SU-DHL-6 (cell line): ENCODE measurements around the gene MCOLN3.

Experiments used
- H2AFZ ChIP-seq: fragments of 200-600 bp; sonication (generic); 2 replicates; pipeline ENCODE4 v1.6.1; 2014; ENCODE audit warnings: low read depth, mild to moderate bottlenecking, moderate library complexity, mixed read lengths, antibody characterized with exemption, low read length; ENCODE audit not compliant: severe bottlenecking
- H3F3A ChIP-seq: fragments of 200-600 bp; shearing (Covaris generic); 2 replicates; pipeline ENCODE4 v1.6.0; 2016; ENCODE audit warnings: antibody characterized with exemption, mild to moderate bottlenecking; ENCODE audit not compliant: insufficient read depth
- H3K27ac ChIP-seq: fragments of 200-600 bp; sonication (generic); 2 replicates; pipeline ENCODE4 v1.5.1; 2016; ENCODE audit warnings: low read depth, mild to moderate bottlenecking, low read length, moderate library complexity, mixed read lengths
- H3K27me3 ChIP-seq: fragments of 200-600 bp; sonication (generic), shearing (Covaris generic); 2 replicates; pipeline ENCODE4 v1.6.0; 2014; ENCODE audit warnings: mild to moderate bottlenecking, low read length
- H3K36me3 ChIP-seq: fragments of 200-600 bp; sonication (generic); 2 replicates; pipeline ENCODE4 v1.6.1; 2014; ENCODE audit warnings: mild to moderate bottlenecking, low read length, mixed read lengths
- H3K4me2 ChIP-seq: fragments of 300-600, 200-600 bp; shearing (Covaris generic), sonication (generic); 2 replicates; pipeline ENCODE4 v1.6.0; 2014; ENCODE audit warnings: low read length, low read depth, mild to moderate bottlenecking; ENCODE audit not compliant: poor library complexity, severe bottlenecking
- H3K4me3 ChIP-seq: fragments of 200-600 bp; sonication (generic); 2 replicates; pipeline ENCODE4 v1.5.1; 2014; ENCODE audit warnings: antibody characterized with exemption, low read length, mild to moderate bottlenecking, mixed read lengths; ENCODE audit not compliant: insufficient read depth, poor library complexity, severe bottlenecking
- H3K79me2 ChIP-seq: fragments of 200-600 bp; sonication (generic); 2 replicates; pipeline ENCODE4 v1.6.1; 2014; ENCODE audit warnings: mild to moderate bottlenecking, low read length, moderate library complexity; ENCODE audit not compliant: insufficient read depth
- H3K9ac ChIP-seq: fragments of 200-600 bp; sonication (generic); 2 replicates; pipeline ENCODE4 v1.7.0; 2014; ENCODE audit warnings: mild to moderate bottlenecking, low read length
- H3K9me2 ChIP-seq: fragments of 200-600 bp; sonication (generic); replicated peaks from 2 replicates; pipeline ENCODE4 v1.6.1; 2014; ENCODE audit warnings: low read length; ENCODE audit not compliant: insufficient read depth
- H3K9me3 ChIP-seq: fragments of 200-600 bp; sonication (generic); 2 replicates; pipeline ENCODE4 v1.6.1; 2014; ENCODE audit warnings: low read length, mixed read lengths; ENCODE audit not compliant: insufficient read depth
- H4K20me1 ChIP-seq: fragments of 200-600 bp; sonication (generic); 2 replicates; pipeline ENCODE4 v1.6.1; 2014; ENCODE audit warnings: low read depth, mild to moderate bottlenecking, antibody characterized with exemption, low read length, moderate library complexity, mixed read lengths
- CTCF ChIP-seq: fragments of 200-600 bp; sonication (generic); IDR thresholded peaks from one replicate; pipeline ENCODE4 v1.5.1; 2017; ENCODE audit warnings: antibody characterized with exemption, mild to moderate bottlenecking, low read length, moderate library complexity; ENCODE audit not compliant: insufficient read depth, poor library complexity, severe bottlenecking
- EZH2phosphoT487 ChIP-seq: fragments of 200-600 bp; sonication (generic), shearing (Covaris generic); conservative IDR thresholded peaks from 2 replicates; pipeline ENCODE4 v1.6.1; 2018; ENCODE audit warnings: mild to moderate bottlenecking, antibody characterized with exemption, low read length, moderate library complexity, mixed read lengths

MCOLN3 gene

GRCh38 chr1:85048296-85049064, at the start of gene MCOLN3:
Gene MCOLN3, minus strand, starts transcription at chr1:85048500. Its CDS starts 3,140 bp downstream, at chr1:85045360.
- no peaks in the 10 kb centered on the region for H3K9me3 ChIP-seq
- H3K27me3 ChIP-seq: no peaks in the 10 kb centered on the region
- H3K27ac ChIP-seq: no peak within 1 kb of the TSS
- peak within 1 kb of the TSS; percentile 99 for H2AFZ ChIP-seq
- no peaks in the 10 kb centered on the region for H3K79me2 ChIP-seq
- H4K20me1 ChIP-seq: no peaks in the 10 kb centered on the region
- H3K4me2 ChIP-seq: peak within 1 kb of the TSS; percentile 86
- TF ChIP-seq EZH2phosphoT487 (peak; percentile 98), CTCF (no peak)
- H3K9me2 ChIP-seq: no peaks in the 10 kb centered on the region
- peak within 1 kb of the TSS; percentile 59 for H3K9ac ChIP-seq
- no peaks in the 10 kb centered on the region for H3F3A ChIP-seq
- H3K4me3 ChIP-seq: peak within 1 kb of the TSS; percentile 56
- H3K36me3 ChIP-seq: no peaks in the 10 kb centered on the region

- Histone ChIP-seq H4K20me1 (no peaks in the 10 kb centered on the region), H3K9ac (no peak overlapping the region), H3K4me3 (no peak overlapping the region), H2AFZ (no peak overlapping the region), H3F3A (no peaks in the 10 kb centered on the region), H3K27me3 (no peaks in the 10 kb centered on the region), H3K27ac (no peak overlapping the region), H3K9me2 (no peaks in the 10 kb centered on the region), H3K4me2 (no peak overlapping the region), H3K9me3 (no peaks in the 10 kb centered on the region), H3K79me2 (no peaks in the 10 kb centered on the region), H3K36me3 (no peaks in the 10 kb centered on the region)
- no peak for TF ChIP-seq CTCF
- TF ChIP-seq EZH2phosphoT487: no peak
Observed at GRCh38 chr1:85093644-85094043, 45.3 kb upstream of the MCOLN3 start.

- Histone ChIP-seq H4K20me1 (no peaks in the 10 kb centered on the region), H3K27ac (no peak overlapping the region), H3K36me3 (no peaks in the 10 kb centered on the region), H3K4me3 (no peak overlapping the region), H3K27me3 (no peaks in the 10 kb centered on the region), H3K4me2 (peak overlapping the region; percentile 13), H3K79me2 (no peaks in the 10 kb centered on the region), H3K9me2 (no peaks in the 10 kb centered on the region), H3K9me3 (no peaks in the 10 kb centered on the region), H3K9ac (no peak overlapping the region), H3F3A (no peaks in the 10 kb centered on the region), H2AFZ (peak overlapping the region; percentile 78)
- TF ChIP-seq EZH2phosphoT487 (no peak), CTCF (no peak)
Observed at GRCh38 chr1:85091671-85092280, 43.5 kb upstream of the MCOLN3 start.
